B cell (primary cell): ENCODE measurements around the gene MAGOHB. TPM values are rescaled to one million over a fixed set of nuclear protein-coding genes. Genes with fewer than 3 reads are reported as not detected.

Experiments used
- ATAC-seq: fragments of 200-7000 bp; cut with Tn5 transposase; one replicate; pipeline ENCODE4 v1.10.0; 2021; ENCODE audit warnings: low read depth, mild to moderate bottlenecking, moderate number of reproducible peaks, moderate library complexity
- CTCF ChIA-PET: fragments of 350-600 bp; sonication (Branson Sonifier 250); formaldehyde crosslinking; loops from one replicate; lab custom pipeline; 2021; ENCODE audit warnings: antibody characterized with exemption, inconsistent platforms; lab: Charles Lee
- POLR2A ChIA-PET: fragments of 350-600 bp; sonication (Branson Sonifier 250); formaldehyde crosslinking; loops from one replicate; lab custom pipeline; 2021; ENCODE audit warnings: antibody characterized with exemption; lab: Charles Lee
- DNase-seq: peaks from one replicate; pipeline ENCODE4 v3.0.0; 2013
- H2AFZ ChIP-seq: 2 replicates; pipeline ENCODE4 v1.6.1; 2012; ENCODE audit warnings: mild to moderate bottlenecking, low read depth, low read length; ENCODE audit not compliant: insufficient read depth, poor library complexity, severe bottlenecking
- H3K27ac ChIP-seq, 2 donors: 1 replicate in 1 of 2; 2 replicates in 1 of 2; pipeline ENCODE4 v1.5.1; 2012 to 2013; ENCODE audit warnings: low read length in 2 of 2, mild to moderate bottlenecking in 2 of 2, moderate library complexity in 1 of 2
- H3K27me3 ChIP-seq, 4 experiments: fragments of 200-600 bp in 1 of 4; sonication (generic) in 1 of 4; replicated peaks in 1 of 4; 1 replicate in 2 of 4; 2 replicates in 2 of 4; pipeline versions ENCODE4 v1.6.1 to v1.7.0; 2013 to 2016; ENCODE audit warnings: low read length in 3 of 4, mild to moderate bottlenecking in 2 of 4, mixed read lengths in 1 of 4, moderate library complexity in 1 of 4; ENCODE audit not compliant: insufficient read depth in 4 of 4, control insufficient read depth in 3 of 4; ENCODE audit errors: control extremely low read depth in 1 of 4
- H3K36me3 ChIP-seq, 2 experiments: replicated peaks in 1 of 2; 1 replicate in 1 of 2; 2 replicates in 1 of 2; pipeline versions ENCODE4 v1.6.1 to v1.7.1; 2013; ENCODE audit warnings: low read length in 1 of 2; ENCODE audit not compliant: insufficient read depth in 2 of 2, control insufficient read depth in 1 of 2; ENCODE audit errors: control extremely low read depth in 1 of 2, extremely low read depth in 1 of 2
- H3K4me1 ChIP-seq, 2 donors: fragments of 200-600 bp in 1 of 2; sonication (generic) in 1 of 2; 1 replicate in 1 of 2; 2 replicates in 1 of 2; pipeline versions ENCODE4 v1.5.1 to v1.6.1; 2013 to 2017; ENCODE audit warnings: low read length in 2 of 2; ENCODE audit not compliant: control insufficient read depth in 2 of 2, insufficient read depth in 2 of 2
- H3K4me2 ChIP-seq: replicated peaks from 2 replicates; pipeline ENCODE3; 2012; ENCODE audit warnings: mild to moderate bottlenecking, low read depth, low read length; ENCODE audit not compliant: poor library complexity, severe bottlenecking
- H3K4me3 ChIP-seq, 5 experiments: fragments of 200-600 bp in 1 of 5; sonication (generic) in 1 of 5; 1 replicate in 3 of 5; 2 replicates in 2 of 5; pipeline versions ENCODE4 v1.5.1 to v1.7.0; 2011 to 2016; ENCODE audit warnings: low read length in 4 of 5, mild to moderate bottlenecking in 4 of 5, low read depth in 2 of 5, control low read depth in 1 of 5, moderate library complexity in 1 of 5; ENCODE audit not compliant: insufficient read depth in 1 of 5; ENCODE audit errors: control extremely low read depth in 1 of 5, extremely low read depth in 1 of 5
- H3K79me2 ChIP-seq: fragments of 200-600 bp; sonication (generic); one replicate; pipeline ENCODE4 v1.6.0; 2016; ENCODE audit warnings: low read length; ENCODE audit not compliant: control insufficient read depth, insufficient read depth
- H3K9ac ChIP-seq: fragments of 200-600 bp; sonication (generic); 2 replicates; pipeline ENCODE4 v1.6.1; 2017; ENCODE audit warnings: mild to moderate bottlenecking, low read length, moderate library complexity
- H3K9me3 ChIP-seq, 3 donors: one replicate each; pipeline versions ENCODE4 v1.6.1 to v1.7.1; 2013; ENCODE audit warnings: low read length in 2 of 3; ENCODE audit not compliant: control insufficient read depth in 2 of 3, insufficient read depth in 1 of 3; ENCODE audit errors: control extremely low read depth in 1 of 3
- H4K20me1 ChIP-seq: 2 replicates; pipeline ENCODE4 v1.6.0; 2012; ENCODE audit warnings: mild to moderate bottlenecking, low read length; ENCODE audit not compliant: insufficient read depth, control insufficient read depth, poor library complexity, severe bottlenecking
- H3K27ac Mint-ChIP-seq: one replicate; pipeline ENCODE4 v1.8.0; 2021; ENCODE audit warnings: mixed read lengths
- H3K27me3 Mint-ChIP-seq: one replicate; pipeline ENCODE4 v1.8.0; 2021; ENCODE audit warnings: mixed read lengths
- H3K4me1 Mint-ChIP-seq: one replicate; pipeline ENCODE4 v1.8.0; 2021; ENCODE audit warnings: mixed read lengths
- H3K4me3 Mint-ChIP-seq: one replicate; pipeline ENCODE4 v1.8.0; 2021; ENCODE audit warnings: mixed read lengths
- H3K9me3 Mint-ChIP-seq: one replicate; pipeline ENCODE4 v1.8.0; 2022; ENCODE audit warnings: mixed read lengths; ENCODE audit not compliant: insufficient read depth
- CTCF ChIP-seq: fragments of 200-600 bp; IDR thresholded peaks from one replicate; pipeline ENCODE4 v1.8.0; 2022; ENCODE audit warnings: antibody characterized with exemption, mild to moderate bottlenecking
- EZH2 ChIP-seq: IDR thresholded peaks from 2 replicates; pipeline ENCODE4 v1.6.1; 2012; ENCODE audit warnings: borderline replicate concordance, low read depth, mild to moderate bottlenecking, moderate library complexity, low read length; ENCODE audit not compliant: insufficient read depth, poor library complexity, severe bottlenecking
- WGBS: methylation state at CpG from one replicate; pipeline ENCODE4 v1.1.5; 2013; ENCODE audit warnings: missing lambda C conversion rate; ENCODE audit not compliant: insufficient coverage; 5-methylcytosine and 5-hydroxymethylcytosine counted together
- intact Hi-C: fragments of 100-400 bp; cut with micrococcal nuclease; formaldehyde crosslinking; loops from one replicate; pipeline ENCODE4 v1.10.0; 2022
- polyA plus RNA-seq: library from polyadenylated mRNA; depleted of rRNA; stranded (reverse); fragments of >200 nt; gene quantifications from 2 replicates; pipeline ENCODE4 v1.2.3, GENCODE V29; 2012
- total RNA-seq, 2 donors: library from RNA; stranded (reverse); fragments of 120-200 nt in 1 of 2; gene quantifications; 1 replicate in 1 of 2; 2 replicates in 1 of 2; pipeline versions ENCODE4 v1.2.3 to v1.2.4, GENCODE V29; 2013 to 2022

Gene MAGOHB
- total and polyA plus RNA-seq, 2 donors (not counting 1 experiment from before 2014, with no cell fraction given) = 8.1 to 19.1 TPM

GRCh38 chr12:10645910-10646309 lies 32.5 kb upstream of the MAGOHB start:
- Histone ChIP-seq H3K27ac (no peak overlapping the region), H3K4me3 (no peak overlapping the region), H3K27me3 (no peaks in the 10 kb centered on the region), H2AFZ (no peak overlapping the region), H3K9me3 (peaks cover 0 to 18% (median 9%) of the 10 kb centered on the region in 3 donors), H3K9ac (no peak overlapping the region), H3K4me2 (no peak overlapping the region), H4K20me1 (no peaks in the 10 kb centered on the region), H3K4me1 (no peaks in the 10 kb centered on the region), H3K36me3 (no peaks in the 10 kb centered on the region), H3K79me2 (no peaks in the 10 kb centered on the region)
- ChIA-PET CTCF (no interaction called here), POLR2A (no interaction called here)
- Mint-ChIP-seq H3K9me3 (peaks cover 25% of the 10 kb centered on the region), H3K4me1 (no peaks in the 10 kb centered on the region), H3K27me3 (peaks cover 15% of the 10 kb centered on the region), H3K4me3 (no peak overlapping the region), H3K27ac (no peak overlapping the region)
- WGBS = 67% methylated on average over 3 of the region's 4 CpGs
- ATAC-seq (no peak), DNase-seq (no peak)
- TF ChIP-seq EZH2 = no peak
- TF ChIP-seq CTCF = no peak
- intact Hi-C loops = no loop called here

GRCh38 chr12:10641735-10642500 lies 28.5 kb upstream of the MAGOHB start:
- H3K4me2 ChIP-seq = no peak overlapping the region
- H3K9me3 Mint-ChIP-seq = peaks cover 19% of the 10 kb centered on the region

More at GRCh38 chr12:10641735-10642500, 28.5 kb upstream of the MAGOHB start:
- no peaks in the 10 kb centered on the region for H3K4me1 Mint-ChIP-seq
- Histone ChIP-seq H2AFZ (no peak overlapping the region), H4K20me1 (no peaks in the 10 kb centered on the region), H3K4me3 (no peak overlapping the region), H3K27ac (no peak overlapping the region), H3K4me1 (no peaks in the 10 kb centered on the region), H3K27me3 (peaks cover 0 to 6% (median 0%) of the 10 kb centered on the region in 4 experiments), H3K79me2 (no peaks in the 10 kb centered on the region), H3K9me3 (peaks cover 0 to 14% (median 6%) of the 10 kb centered on the region in 3 donors), H3K9ac (no peak overlapping the region), H3K36me3 (no peaks in the 10 kb centered on the region)
- POLR2A ChIA-PET = no interaction called here
- H3K27me3 Mint-ChIP-seq = peaks cover 22% of the 10 kb centered on the region
- H3K27ac Mint-ChIP-seq = no peak overlapping the region
- 93% methylated on average over 3 of the region's 6 CpGs for WGBS
- CTCF ChIA-PET = interaction anchor here (1.1 kb wide), 1 partner anchor 108 kb away, joined by 3 read pairs; no protein-coding TSS in a partner anchor
- no peak for DNase-seq
- ATAC-seq = no peak
- H3K4me3 Mint-ChIP-seq = no peak overlapping the region
- TF ChIP-seq EZH2 (no peak), CTCF (no peak)
- intact Hi-C loops = no loop called here
